Neural cell (in vitro differentiated cells): ENCODE data around the gene TLE4. TPM values are rescaled to one million over a fixed set of nuclear protein-coding genes. Genes with fewer than 3 reads are reported as not detected.

Experiments used
- H2AFZ ChIP-seq: fragments of 200-600, 300-800 bp; sonication (generic), shearing (Covaris generic); 2 replicates; pipeline ENCODE4 v1.6.0; 2014; ENCODE audit warnings: low read depth, mild to moderate bottlenecking, antibody characterized with exemption, low read length, moderate library complexity
- H3F3A ChIP-seq: fragments of 200-600 bp; shearing (Covaris generic); 2 replicates; pipeline ENCODE4 v1.6.1; 2016; ENCODE audit warnings: mild to moderate bottlenecking, moderate library complexity, mixed read lengths, antibody characterized with exemption, low read length; ENCODE audit not compliant: insufficient read depth, poor library complexity, severe bottlenecking
- H3K27ac ChIP-seq: fragments of 200-600, 300-800 bp; sonication (generic), shearing (Covaris generic); 2 replicates; pipeline ENCODE4 v1.5.1; 2014; ENCODE audit warnings: mild to moderate bottlenecking, low read length, moderate library complexity
- H3K27me3 ChIP-seq: fragments of 300-800, 200-600 bp; sonication (generic), shearing (Covaris generic); 2 replicates; pipeline ENCODE4 v1.6.0; 2014; ENCODE audit warnings: mild to moderate bottlenecking, low read depth, low read length, moderate library complexity; ENCODE audit not compliant: insufficient read depth
- H3K36me3 ChIP-seq: fragments of 300-800, 200-600 bp; sonication (generic), shearing (Covaris generic); 2 replicates; pipeline ENCODE4 v1.5.1; 2014; ENCODE audit warnings: mild to moderate bottlenecking, antibody characterized with exemption, low read length, moderate library complexity; ENCODE audit not compliant: insufficient read depth
- H3K4me2 ChIP-seq: fragments of 300-800, 200-600 bp; sonication (generic), shearing (Covaris generic); 2 replicates; pipeline ENCODE4 v1.6.0; 2014; ENCODE audit warnings: mild to moderate bottlenecking, low read length
- H3K4me3 ChIP-seq: fragments of 300-800, 200-600 bp; sonication (generic), shearing (Covaris generic); 2 replicates; pipeline ENCODE4 v1.5.1; 2014; ENCODE audit warnings: mild to moderate bottlenecking, low read length, moderate library complexity
- H3K79me2 ChIP-seq: fragments of 200-600 bp; shearing (Covaris generic); replicated peaks from 2 replicates; pipeline ENCODE4 v1.6.0; 2014; ENCODE audit warnings: mild to moderate bottlenecking, low read length, moderate library complexity; ENCODE audit not compliant: insufficient read depth
- H3K9ac ChIP-seq: fragments of 300-800, 200-600 bp; sonication (generic), shearing (Covaris generic); 2 replicates; pipeline ENCODE4 v1.6.1; 2016; ENCODE audit warnings: mild to moderate bottlenecking, low read length, mixed read lengths
- H3K9me2 ChIP-seq: fragments of 200-600 bp; shearing (Covaris generic); 2 replicates; pipeline ENCODE4 v1.6.1; 2016; ENCODE audit warnings: mild to moderate bottlenecking, low read length, mixed read lengths; ENCODE audit not compliant: insufficient read depth
- H3K9me3 ChIP-seq: fragments of 200-600, 300-800 bp; sonication (generic), shearing (Covaris generic); 2 replicates; pipeline ENCODE4 v1.6.1; 2016; ENCODE audit warnings: mild to moderate bottlenecking, mixed run types, low read length, moderate library complexity, mixed read lengths
- H4K20me1 ChIP-seq: fragments of 200-600 bp; shearing (Covaris generic); 2 replicates; pipeline ENCODE4 v1.6.1; 2016; ENCODE audit warnings: mild to moderate bottlenecking, mixed run types; ENCODE audit not compliant: insufficient read depth
- CTCF ChIP-seq: fragments of 450-650 bp; IDR thresholded peaks from 2 replicates; pipeline ENCODE4 v1.5.1; 2014; ENCODE audit warnings: antibody characterized with exemption, mild to moderate bottlenecking, moderate library complexity; ENCODE audit not compliant: poor library complexity, severe bottlenecking
- EP300 ChIP-seq: fragments of 450-650 bp; conservative IDR thresholded peaks from 2 replicates; pipeline ENCODE4 v1.6.1; 2014; ENCODE audit warnings: antibody characterized with exemption, mild to moderate bottlenecking, moderate library complexity; ENCODE audit not compliant: poor library complexity, severe bottlenecking
- EZH2 ChIP-seq: fragments of 200-600, 300-800 bp; shearing (Covaris generic), sonication (generic); IDR thresholded peaks from 2 replicates; pipeline ENCODE4 v1.6.1; 2014; ENCODE audit warnings: antibody characterized with exemption, low read length, borderline replicate concordance, mild to moderate bottlenecking; ENCODE audit not compliant: insufficient read depth, poor library complexity, severe bottlenecking
- MXI1 ChIP-seq: fragments of 450-650 bp; conservative IDR thresholded peaks from 2 replicates; pipeline ENCODE4 v1.6.1; 2014; ENCODE audit warnings: antibody characterized with exemption, mild to moderate bottlenecking; ENCODE audit not compliant: poor library complexity, severe bottlenecking
- POLR2AphosphoS5 ChIP-seq: IDR thresholded peaks from 2 replicates; pipeline ENCODE4 v1.6.1; 2012
- RAD21 ChIP-seq: fragments of 450-650 bp; conservative IDR thresholded peaks from 2 replicates; pipeline ENCODE4 v1.6.1; 2014; ENCODE audit warnings: antibody characterized with exemption, mild to moderate bottlenecking, moderate library complexity
- REST ChIP-seq: IDR thresholded peaks from 2 replicates; pipeline ENCODE4 v1.6.1; 2012; ENCODE audit warnings: borderline replicate concordance
- SMC3 ChIP-seq: fragments of 450-650 bp; conservative IDR thresholded peaks from 2 replicates; pipeline ENCODE4 v1.6.1; 2014; ENCODE audit warnings: antibody characterized with exemption, mild to moderate bottlenecking, moderate library complexity; ENCODE audit not compliant: poor library complexity
- TAF1 ChIP-seq: IDR thresholded peaks from 2 replicates; pipeline ENCODE4 v1.6.1; 2012; ENCODE audit warnings: low read depth
- polyA plus RNA-seq: library from polyadenylated mRNA; depleted of rRNA; stranded (reverse); fragments of >200 nt; gene quantifications from 2 replicates; pipeline ENCODE4 v1.2.3, GENCODE V29; 2014

Gene TLE4
- polyA plus RNA-seq, 1 donor from 2014 or later: 143 TPM

GRCh38 chr9:79591458-79591857, 19.7 kb downstream of the TLE4 start:
- peaks cover 6% of the 10 kb centered on the region for H4K20me1 ChIP-seq
- no peak overlapping the region for H3K9ac ChIP-seq
- H3K27ac ChIP-seq: no peak overlapping the region
- H3K9me3 ChIP-seq: no peaks in the 10 kb centered on the region
- no peak overlapping the region for H3K4me2 ChIP-seq
- no peak overlapping the region for H2AFZ ChIP-seq
- peaks cover 93% of the 10 kb centered on the region for H3K79me2 ChIP-seq
- no peaks in the 10 kb centered on the region for H3F3A ChIP-seq
- H3K9me2 ChIP-seq: no peaks in the 10 kb centered on the region
- H3K27me3 ChIP-seq: no peaks in the 10 kb centered on the region
- peaks cover 15% of the 10 kb centered on the region for H3K36me3 ChIP-seq
- TF ChIP-seq EP300 (no peak), POLR2AphosphoS5 (no peak), MXI1 (no peak), EZH2 (no peak), CTCF (no peak), REST (no peak), RAD21 (no peak), SMC3 (no peak), TAF1 (no peak)
- H3K4me3 ChIP-seq: no peak overlapping the region

GRCh38 chr9:79592726-79593493, 21.1 kb downstream of the TLE4 start:
- Histone ChIP-seq H3K27ac (no peak overlapping the region), H3K27me3 (no peaks in the 10 kb centered on the region), H3K9me2 (no peaks in the 10 kb centered on the region), H3K4me3 (no peak overlapping the region), H3K36me3 (peaks cover 15% of the 10 kb centered on the region), H3K4me2 (no peak overlapping the region), H3K9me3 (no peaks in the 10 kb centered on the region), H4K20me1 (peaks cover 10% of the 10 kb centered on the region), H3K9ac (no peak overlapping the region), H2AFZ (no peak overlapping the region), H3K79me2 (peaks cover 93% of the 10 kb centered on the region), H3F3A (no peaks in the 10 kb centered on the region)
- TF ChIP-seq TAF1 (no peak), REST (no peak), CTCF (no peak), POLR2AphosphoS5 (no peak), EZH2 (no peak), SMC3 (no peak), MXI1 (no peak), EP300 (no peak), RAD21 (no peak)
